ENCODE data around the gene GDF9.

DNA sequence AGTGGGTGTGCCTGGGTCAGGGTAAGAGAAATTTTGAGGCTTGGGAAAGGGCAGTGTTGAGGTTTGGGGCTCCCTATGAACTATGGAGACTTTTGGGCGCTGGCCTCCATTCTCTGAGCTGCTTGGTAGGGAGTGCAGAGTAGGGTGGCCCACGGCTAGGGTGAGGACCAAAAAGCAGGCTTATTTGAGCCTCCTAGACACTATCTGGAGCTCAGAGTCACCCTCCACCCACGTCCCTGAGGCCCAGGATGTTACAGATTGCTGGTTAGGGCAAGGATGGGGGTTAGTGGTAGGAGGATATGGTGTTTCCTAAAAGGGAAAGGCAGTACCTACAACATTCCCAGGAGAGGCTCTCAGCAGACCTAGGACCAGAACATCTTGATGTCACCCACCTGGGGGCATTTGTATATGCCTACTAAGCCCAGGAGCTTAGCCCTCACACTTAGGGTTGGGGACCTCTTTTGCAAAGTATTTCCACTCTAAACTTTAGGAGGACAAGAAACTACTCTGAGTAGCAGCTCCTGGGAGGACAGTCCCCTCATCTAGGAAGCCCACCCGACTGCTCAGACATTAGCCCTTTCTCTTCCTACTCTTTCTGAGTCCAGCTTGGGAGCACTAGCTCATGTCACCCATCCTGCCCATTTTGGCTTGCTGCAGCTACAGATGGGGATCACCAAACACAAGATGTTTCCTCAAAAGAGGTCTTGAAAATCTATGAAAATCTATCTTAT, 38.2 kb downstream of the GDF9 start:
- TF ChIP-seq, protein P1, sequence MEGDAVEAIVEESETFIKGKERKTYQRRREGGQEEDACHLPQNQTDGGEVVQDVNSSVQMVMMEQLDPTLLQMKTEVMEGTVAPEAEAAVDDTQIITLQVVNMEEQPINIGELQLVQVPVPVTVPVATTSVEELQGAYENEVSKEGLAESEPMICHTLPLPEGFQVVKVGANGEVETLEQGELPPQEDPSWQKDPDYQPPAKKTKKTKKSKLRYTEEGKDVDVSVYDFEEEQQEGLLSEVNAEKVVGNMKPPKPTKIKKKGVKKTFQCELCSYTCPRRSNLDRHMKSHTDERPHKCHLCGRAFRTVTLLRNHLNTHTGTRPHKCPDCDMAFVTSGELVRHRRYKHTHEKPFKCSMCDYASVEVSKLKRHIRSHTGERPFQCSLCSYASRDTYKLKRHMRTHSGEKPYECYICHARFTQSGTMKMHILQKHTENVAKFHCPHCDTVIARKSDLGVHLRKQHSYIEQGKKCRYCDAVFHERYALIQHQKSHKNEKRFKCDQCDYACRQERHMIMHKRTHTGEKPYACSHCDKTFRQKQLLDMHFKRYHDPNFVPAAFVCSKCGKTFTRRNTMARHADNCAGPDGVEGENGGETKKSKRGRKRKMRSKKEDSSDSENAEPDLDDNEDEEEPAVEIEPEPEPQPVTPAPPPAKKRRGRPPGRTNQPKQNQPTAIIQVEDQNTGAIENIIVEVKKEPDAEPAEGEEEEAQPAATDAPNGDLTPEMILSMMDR (conservative IDR thresholded peaks at IDR 0.05), result no peak
- no peak for TF ChIP-seq ZFX (IDR thresholded peaks at IDR 0.05)

Measured in C4-2B (cell line).